NB4 (cell line): ENCODE data around the gene MYBPHL.

Experiments
- DNase-seq: peaks from one replicate; pipeline ENCODE4 v3.0.0; 2010; ENCODE audit warnings: low read depth
- H3K4me3 ChIP-seq: one replicate; pipeline ENCODE4 v1.5.1; 2011; ENCODE audit warnings: mild to moderate bottlenecking, low read depth, low read length, moderate library complexity
- MYC ChIP-seq: IDR thresholded peaks from 2 replicates; pipeline ENCODE4 v1.6.1; 2011; ENCODE audit warnings: low read depth, low read length
- POLR2A ChIP-seq: IDR thresholded peaks from 2 replicates; pipeline ENCODE4 v1.6.1; 2011; ENCODE audit warnings: mild to moderate bottlenecking; ENCODE audit not compliant: insufficient read length; ENCODE audit errors: extremely low read depth
- TF ChIP-seq, protein P1 (sequence below): IDR thresholded peaks from one replicate; pipeline ENCODE4 v1.5.1; 2012; ENCODE audit warnings: low read depth, low read length
- TF ChIP-seq, protein P2 (sequence below): IDR thresholded peaks from 2 replicates; pipeline ENCODE4 v1.6.1; 2011; ENCODE audit warnings: low read depth, low read length

The MYBPHL gene

DNA sequence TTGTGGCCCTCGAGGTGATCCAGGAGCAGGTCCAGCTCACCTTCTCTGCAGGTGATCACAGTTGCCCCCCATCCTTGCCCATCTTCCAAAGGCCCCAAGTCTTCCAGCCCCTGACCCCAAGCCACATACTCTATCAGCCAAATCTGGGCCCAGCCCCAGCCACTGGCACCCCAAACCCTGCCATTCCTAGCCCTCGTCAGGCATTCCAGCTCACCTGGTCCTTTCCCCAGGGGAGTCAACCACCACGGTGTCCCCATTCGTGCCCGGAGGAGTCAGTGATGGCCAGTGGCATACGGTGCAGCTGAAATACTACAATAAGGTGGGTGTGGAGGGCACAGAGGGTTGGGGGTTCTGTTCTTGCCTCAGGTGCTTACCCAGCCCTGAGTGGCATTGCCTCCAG is 45.2 kb downstream of the MYBPHL start:
- DNase-seq, result no peak
- TF ChIP-seq, protein P1, sequence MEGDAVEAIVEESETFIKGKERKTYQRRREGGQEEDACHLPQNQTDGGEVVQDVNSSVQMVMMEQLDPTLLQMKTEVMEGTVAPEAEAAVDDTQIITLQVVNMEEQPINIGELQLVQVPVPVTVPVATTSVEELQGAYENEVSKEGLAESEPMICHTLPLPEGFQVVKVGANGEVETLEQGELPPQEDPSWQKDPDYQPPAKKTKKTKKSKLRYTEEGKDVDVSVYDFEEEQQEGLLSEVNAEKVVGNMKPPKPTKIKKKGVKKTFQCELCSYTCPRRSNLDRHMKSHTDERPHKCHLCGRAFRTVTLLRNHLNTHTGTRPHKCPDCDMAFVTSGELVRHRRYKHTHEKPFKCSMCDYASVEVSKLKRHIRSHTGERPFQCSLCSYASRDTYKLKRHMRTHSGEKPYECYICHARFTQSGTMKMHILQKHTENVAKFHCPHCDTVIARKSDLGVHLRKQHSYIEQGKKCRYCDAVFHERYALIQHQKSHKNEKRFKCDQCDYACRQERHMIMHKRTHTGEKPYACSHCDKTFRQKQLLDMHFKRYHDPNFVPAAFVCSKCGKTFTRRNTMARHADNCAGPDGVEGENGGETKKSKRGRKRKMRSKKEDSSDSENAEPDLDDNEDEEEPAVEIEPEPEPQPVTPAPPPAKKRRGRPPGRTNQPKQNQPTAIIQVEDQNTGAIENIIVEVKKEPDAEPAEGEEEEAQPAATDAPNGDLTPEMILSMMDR, result no peak
- no peak for TF ChIP-seq MYC
- TF ChIP-seq POLR2A, result no peak
- TF ChIP-seq, protein P2, sequence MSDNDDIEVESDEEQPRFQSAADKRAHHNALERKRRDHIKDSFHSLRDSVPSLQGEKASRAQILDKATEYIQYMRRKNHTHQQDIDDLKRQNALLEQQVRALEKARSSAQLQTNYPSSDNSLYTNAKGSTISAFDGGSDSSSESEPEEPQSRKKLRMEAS, result no peak
- no peak overlapping the region for H3K4me3 ChIP-seq

DNA sequence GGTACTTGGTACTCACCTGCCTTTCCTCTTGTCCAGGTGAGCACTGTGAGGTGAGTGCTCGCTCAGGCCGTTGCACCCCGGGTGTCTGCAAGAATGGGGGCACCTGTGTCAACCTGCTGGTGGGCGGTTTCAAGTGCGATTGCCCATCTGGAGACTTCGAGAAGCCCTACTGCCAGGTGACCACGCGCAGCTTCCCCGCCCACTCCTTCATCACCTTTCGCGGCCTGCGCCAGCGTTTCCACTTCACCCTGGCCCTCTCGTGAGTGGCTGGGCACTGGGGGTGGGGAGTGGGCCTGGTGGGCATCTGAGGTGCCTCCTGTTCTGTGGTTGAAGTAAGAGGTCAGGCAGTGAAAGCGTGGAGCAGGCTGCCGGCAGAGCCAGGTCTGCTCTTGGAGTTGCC is 45.8 kb downstream of the MYBPHL start:
- TF ChIP-seq, protein P1, result no peak
- TF ChIP-seq POLR2A (no peak), MYC (no peak)
- TF ChIP-seq, protein P2, result no peak
- no peak overlapping the region for H3K4me3 ChIP-seq
- DNase-seq, result no peak

DNA sequence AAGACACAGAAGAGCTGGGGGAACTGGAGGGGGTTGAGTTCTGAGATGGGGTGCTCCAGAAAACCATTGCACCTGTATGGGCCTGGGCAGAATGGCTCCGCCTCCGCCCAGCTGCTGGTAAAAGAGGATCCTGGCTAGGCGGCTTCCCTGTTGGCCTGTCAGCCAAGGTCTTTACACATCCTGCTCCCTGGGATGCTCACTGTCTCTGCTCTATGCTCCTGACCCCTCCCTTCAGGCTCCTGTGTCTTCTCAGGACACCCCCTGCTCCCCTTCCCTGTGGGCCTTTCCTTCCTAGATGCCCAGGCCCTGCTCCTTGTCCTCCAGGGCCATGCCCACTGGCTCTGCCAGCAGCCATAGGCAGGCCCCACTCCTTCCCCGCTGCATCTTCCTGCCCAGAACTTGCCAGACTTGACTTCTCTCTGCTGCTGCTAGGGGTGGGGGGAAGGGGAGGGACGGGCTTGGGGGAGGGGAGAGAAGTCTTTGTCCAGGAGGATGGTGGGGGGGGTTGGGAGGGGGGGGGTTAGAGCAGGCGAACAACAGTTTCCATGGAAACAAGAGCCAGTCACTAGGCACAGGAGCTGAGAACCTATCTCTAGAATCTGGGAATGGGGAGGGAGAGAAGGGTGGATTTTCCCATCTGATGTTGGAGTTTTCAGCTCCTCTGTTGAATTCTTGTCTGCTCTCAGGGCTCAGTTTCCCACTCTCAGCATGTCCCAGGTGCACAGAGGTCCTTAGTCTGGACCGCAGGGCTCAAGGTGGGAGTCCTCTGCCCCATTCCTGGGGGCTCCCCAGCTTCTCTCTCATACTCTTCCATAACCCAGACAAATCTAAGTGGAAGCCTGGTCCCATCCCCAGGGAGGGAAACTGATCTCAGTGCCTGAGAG is 46.9 kb downstream of the MYBPHL start:
- H3K4me3 ChIP-seq, result no peak overlapping the region
- DNase-seq, result no peak
- TF ChIP-seq, protein P1, result no peak
- TF ChIP-seq, protein P2, result no peak

DNA sequence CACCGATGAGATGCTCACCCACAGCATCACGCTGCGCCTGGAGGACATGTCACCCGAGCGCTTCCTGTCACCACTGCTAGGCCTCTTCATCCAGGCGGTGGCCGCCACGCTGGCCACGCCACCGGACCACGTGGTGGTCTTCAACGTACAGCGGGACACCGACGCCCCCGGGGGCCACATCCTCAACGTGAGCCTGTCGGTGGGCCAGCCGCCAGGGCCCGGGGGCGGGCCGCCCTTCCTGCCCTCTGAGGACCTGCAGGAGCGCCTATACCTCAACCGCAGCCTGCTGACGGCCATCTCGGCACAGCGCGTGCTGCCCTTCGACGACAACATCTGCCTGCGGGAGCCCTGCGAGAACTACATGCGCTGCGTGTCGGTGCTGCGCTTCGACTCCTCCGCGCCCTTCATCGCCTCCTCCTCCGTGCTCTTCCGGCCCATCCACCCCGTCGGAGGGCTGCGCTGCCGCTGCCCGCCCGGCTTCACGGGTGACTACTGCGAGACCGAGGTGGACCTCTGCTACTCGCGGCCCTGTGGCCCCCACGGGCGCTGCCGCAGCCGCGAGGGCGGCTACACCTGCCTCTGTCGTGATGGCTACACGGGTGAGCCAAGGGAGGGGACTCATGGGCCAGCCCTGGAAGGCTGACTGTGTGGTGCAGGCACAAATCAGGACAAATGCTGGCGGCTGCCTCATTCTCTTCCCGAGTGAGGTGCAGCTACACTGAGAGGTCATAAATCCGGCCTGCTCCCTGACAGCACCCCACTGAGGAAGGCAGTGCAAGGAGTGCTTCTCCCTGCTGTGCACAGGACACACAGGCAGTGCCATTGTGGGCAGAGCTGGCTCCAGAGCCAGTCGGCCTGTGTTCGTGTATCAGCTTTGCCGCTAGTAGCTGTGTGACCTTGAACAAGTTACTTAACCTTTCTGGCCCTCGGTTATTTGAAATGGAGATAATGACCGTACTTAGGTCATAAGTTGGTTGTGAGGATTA is 48.0 kb downstream of the MYBPHL start:
- no peak overlapping the region for H3K4me3 ChIP-seq
- DNase-seq, result no peak
- TF ChIP-seq, protein P2, result no peak
- no peak for TF ChIP-seq POLR2A
- TF ChIP-seq, protein P1, result no peak
- TF ChIP-seq MYC, result no peak

DNA sequence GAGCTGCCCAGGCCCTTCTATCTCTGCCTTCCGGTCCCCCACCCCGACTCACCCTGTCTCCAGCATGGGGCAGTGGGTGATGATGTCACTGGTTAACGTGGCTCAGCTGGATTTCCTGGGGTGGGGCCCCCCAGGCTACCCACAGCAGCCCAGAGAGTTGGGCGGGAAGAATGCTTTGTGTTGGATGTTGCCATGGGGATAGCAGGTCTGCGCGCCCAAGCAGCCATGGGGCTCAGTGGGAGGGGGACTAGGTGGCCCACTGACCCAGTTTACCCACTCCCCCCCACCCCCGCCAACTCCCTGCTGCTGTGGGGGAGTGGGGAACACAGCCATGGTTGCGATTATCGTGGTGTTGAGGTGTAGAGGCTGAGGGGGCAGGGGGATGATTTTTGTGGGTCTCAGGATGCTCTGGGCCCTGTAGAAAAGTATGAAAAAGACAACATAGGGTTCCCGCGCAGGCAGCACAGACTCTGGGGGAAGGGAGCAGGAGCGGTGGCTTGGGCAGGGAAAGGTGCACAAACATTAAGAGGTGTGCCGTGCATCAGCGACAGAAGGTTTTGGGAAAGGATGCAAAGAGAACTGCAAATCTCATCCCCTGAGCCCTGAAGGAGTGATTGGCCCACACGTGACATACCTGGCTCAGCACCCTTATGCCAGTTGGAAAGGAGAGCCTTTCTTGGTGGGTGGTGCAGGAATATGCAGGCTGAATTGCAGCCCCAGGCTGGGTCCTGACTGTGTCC is 49.0 kb downstream of the MYBPHL start:
- TF ChIP-seq, protein P1, result no peak
- TF ChIP-seq, protein P2, result no peak
- no peak for TF ChIP-seq POLR2A
- TF ChIP-seq MYC, result no peak
- H3K4me3 ChIP-seq, result no peak overlapping the region
- DNase-seq, result no peak
